ENCODE results near the gene VPS11.

- TF ChIP-seq CTCF (IDR thresholded peaks at IDR 0.05) (no peak), POLR2A (IDR thresholded peaks at IDR 0.05) (no peak), POLR2AphosphoS5 (IDR thresholded peaks at IDR 0.05) (no peak), EP300 (IDR thresholded peaks at IDR 0.05) (no peak)
These were observed 23.6 kb downstream of the VPS11 start for GRCh38 chr11:119091178-119091577.
